Endothelial cell (in vitro differentiated cells): ENCODE measurements around the gene TMEM108. TPM values are rescaled to one million over a fixed set of nuclear protein-coding genes. Genes with fewer than 3 reads are reported as not detected.

Experiments
- DNase-seq: peaks from one replicate; pipeline ENCODE4 v3.0.0; 2021; ENCODE audit warnings: low spot score
- H3K27ac Mint-ChIP-seq: one replicate; pipeline ENCODE4 v1.8.0; 2021; ENCODE audit warnings: mixed read lengths, inconsistent platforms; ENCODE audit not compliant: unreplicated experiment
- H3K27me3 Mint-ChIP-seq: one replicate; pipeline ENCODE4 v1.8.0; 2021; ENCODE audit warnings: mild to moderate bottlenecking, moderate library complexity, mixed read lengths, inconsistent platforms; ENCODE audit not compliant: unreplicated experiment
- H3K36me3 Mint-ChIP-seq: one replicate; pipeline ENCODE4 v1.8.0; 2021; ENCODE audit warnings: mild to moderate bottlenecking, low read depth, mixed read lengths, inconsistent platforms; ENCODE audit not compliant: unreplicated experiment
- H3K4me1 Mint-ChIP-seq: one replicate; pipeline ENCODE4 v1.8.0; 2021; ENCODE audit warnings: mild to moderate bottlenecking, mixed read lengths, inconsistent platforms; ENCODE audit not compliant: unreplicated experiment
- H3K4me3 Mint-ChIP-seq: one replicate; pipeline ENCODE4 v1.8.0; 2021; ENCODE audit warnings: mild to moderate bottlenecking, mixed read lengths, inconsistent platforms; ENCODE audit not compliant: unreplicated experiment
- H3K9me3 Mint-ChIP-seq: one replicate; pipeline ENCODE4 v1.8.0; 2021; ENCODE audit warnings: mixed read lengths, inconsistent platforms; ENCODE audit not compliant: unreplicated experiment
- total RNA-seq: library from RNA; stranded (reverse); fragmentation: NEBNext Ultra II Directional; extraction: Animal tissue kit (Norgen Biotek cat#: 25700); gene quantifications from one replicate; pipeline ENCODE4 v1.2.1, GENCODE V29; 2021; ENCODE audit not compliant: unreplicated experiment
- TF ChIP-seq, protein P1 (sequence below): fragments of 200-600 bp; sonication (generic); IDR thresholded peaks from one replicate; pipeline ENCODE4 v1.5.0; 2021; ENCODE audit warnings: antibody characterized with exemption; ENCODE audit not compliant: unreplicated experiment

Gene TMEM108
- total RNA-seq, 1 donor from 2014 or later: 14.2 TPM

DNA sequence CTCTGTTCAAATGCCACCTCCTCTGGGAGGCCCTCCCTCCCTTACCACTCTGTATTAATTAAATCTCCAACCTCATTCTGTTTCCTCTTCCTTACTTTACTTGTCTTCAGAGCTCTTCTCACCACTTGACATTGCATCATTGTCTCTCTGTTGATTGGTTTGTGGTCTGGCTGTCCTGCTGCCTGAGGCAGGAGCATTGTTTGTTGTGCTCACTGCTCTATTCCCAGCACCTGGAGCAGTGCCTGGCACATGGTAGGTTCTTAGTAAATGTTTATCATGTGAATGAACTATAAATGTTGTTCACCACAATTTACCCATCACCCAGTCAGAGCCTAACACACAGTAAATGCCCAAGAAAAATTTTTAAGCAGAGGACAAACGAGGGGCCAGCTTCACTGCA lies 355.0 kb downstream of the TMEM108 start:
- peaks cover 5% of the 10 kb centered on the region for H3K27me3 Mint-ChIP-seq
- H3K4me1 Mint-ChIP-seq: peaks cover 20% of the 10 kb centered on the region
- no peak overlapping the region for H3K4me3 Mint-ChIP-seq
- no peak overlapping the region for H3K27ac Mint-ChIP-seq
- no peak for DNase-seq
- H3K9me3 Mint-ChIP-seq: no peaks in the 10 kb centered on the region
- TF ChIP-seq, protein P1, sequence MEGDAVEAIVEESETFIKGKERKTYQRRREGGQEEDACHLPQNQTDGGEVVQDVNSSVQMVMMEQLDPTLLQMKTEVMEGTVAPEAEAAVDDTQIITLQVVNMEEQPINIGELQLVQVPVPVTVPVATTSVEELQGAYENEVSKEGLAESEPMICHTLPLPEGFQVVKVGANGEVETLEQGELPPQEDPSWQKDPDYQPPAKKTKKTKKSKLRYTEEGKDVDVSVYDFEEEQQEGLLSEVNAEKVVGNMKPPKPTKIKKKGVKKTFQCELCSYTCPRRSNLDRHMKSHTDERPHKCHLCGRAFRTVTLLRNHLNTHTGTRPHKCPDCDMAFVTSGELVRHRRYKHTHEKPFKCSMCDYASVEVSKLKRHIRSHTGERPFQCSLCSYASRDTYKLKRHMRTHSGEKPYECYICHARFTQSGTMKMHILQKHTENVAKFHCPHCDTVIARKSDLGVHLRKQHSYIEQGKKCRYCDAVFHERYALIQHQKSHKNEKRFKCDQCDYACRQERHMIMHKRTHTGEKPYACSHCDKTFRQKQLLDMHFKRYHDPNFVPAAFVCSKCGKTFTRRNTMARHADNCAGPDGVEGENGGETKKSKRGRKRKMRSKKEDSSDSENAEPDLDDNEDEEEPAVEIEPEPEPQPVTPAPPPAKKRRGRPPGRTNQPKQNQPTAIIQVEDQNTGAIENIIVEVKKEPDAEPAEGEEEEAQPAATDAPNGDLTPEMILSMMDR: no peak
- H3K36me3 Mint-ChIP-seq: peaks cover 19% of the 10 kb centered on the region

DNA sequence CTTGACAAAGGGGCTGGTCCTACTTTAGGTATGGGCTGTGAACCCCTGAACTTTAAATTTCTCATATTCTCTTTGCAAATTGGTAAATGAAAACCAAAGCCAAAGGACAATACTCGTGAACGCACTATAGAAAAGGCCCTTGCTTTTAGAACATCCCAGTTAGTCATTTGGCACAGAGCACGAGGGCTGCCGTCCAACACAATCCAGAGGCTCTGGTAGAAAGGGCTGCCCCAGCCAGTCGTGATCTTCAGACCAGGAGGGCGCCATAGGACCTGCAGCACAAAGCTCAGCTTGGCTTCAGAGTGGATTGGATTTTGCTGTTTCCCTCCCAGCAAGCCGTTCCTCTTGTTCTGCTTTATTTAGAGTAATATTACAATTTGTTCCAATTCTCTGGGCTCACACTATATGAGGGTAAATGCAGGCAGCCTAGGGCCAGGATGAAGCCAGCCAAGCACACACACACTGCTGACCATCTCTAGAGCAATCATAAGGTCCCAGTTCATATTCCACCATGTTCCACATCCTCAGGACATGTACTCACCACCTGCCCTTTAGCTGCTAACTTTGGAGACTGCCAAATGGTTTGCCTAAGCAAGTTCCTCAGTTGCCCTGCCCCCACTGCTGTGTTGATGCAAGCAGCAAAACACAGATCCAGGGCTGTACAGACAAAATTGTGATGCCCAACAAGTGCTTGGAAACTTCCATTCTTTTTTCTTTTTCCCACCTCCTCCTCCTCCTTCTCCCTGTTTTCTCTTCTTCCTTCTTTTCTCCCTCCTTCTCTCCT lies 355.7 kb downstream of the TMEM108 start:
- Mint-ChIP-seq H3K27ac (no peak overlapping the region), H3K9me3 (no peaks in the 10 kb centered on the region), H3K36me3 (peaks cover 20% of the 10 kb centered on the region), H3K4me1 (peaks cover 20% of the 10 kb centered on the region), H3K4me3 (no peak overlapping the region), H3K27me3 (peaks cover 6% of the 10 kb centered on the region)
- TF ChIP-seq, protein P1: no peak
- no peak for DNase-seq

DNA sequence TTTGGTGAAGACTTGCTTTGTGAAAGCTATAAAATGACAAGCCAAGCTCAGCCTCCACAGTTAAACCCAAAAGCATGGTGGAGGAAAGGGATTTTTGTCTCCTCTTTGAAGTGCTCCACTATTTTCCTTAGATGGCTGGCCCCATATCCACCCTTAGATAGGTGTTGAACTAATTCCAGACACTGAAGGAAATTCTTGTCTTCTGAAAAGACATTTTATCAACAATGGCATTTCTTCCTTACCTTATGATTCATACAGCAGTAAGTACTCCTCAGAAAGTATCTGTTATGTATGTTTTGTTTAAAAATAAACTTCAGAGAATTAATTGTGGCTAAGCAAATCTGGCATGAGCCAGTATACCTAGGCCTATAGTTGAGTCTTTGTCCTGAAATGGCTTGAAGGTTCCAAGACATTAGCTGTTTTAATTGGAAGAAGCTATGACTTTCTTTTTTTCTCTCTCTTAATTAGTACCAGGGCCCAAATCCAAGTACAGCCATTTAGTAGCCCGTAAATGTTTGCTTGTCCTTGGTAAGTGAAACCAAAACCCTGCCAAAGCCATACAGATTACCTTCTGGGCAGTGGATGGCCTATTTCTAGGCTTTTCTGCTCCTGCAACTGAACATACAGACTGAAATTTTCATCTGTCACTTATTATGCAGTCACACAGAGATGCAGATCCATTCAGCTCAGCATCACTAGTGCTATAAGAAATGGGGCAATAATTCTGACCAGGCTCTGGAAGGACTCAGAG lies 356.5 kb downstream of the TMEM108 start:
- no peak for DNase-seq
- Mint-ChIP-seq H3K36me3 (peaks cover 23% of the 10 kb centered on the region), H3K27ac (no peak overlapping the region), H3K9me3 (no peaks in the 10 kb centered on the region), H3K4me1 (peaks cover 20% of the 10 kb centered on the region), H3K27me3 (peaks cover 9% of the 10 kb centered on the region), H3K4me3 (no peak overlapping the region)
- TF ChIP-seq, protein P1: no peak

GRCh38 chr3:133396906-133397305 lies 358.7 kb downstream of the TMEM108 start:
- TF ChIP-seq, protein P1: no peak
- H3K27me3 Mint-ChIP-seq: peaks cover 9% of the 10 kb centered on the region
- H3K4me1 Mint-ChIP-seq: peaks cover 20% of the 10 kb centered on the region
- H3K4me3 Mint-ChIP-seq: no peak overlapping the region
- no peaks in the 10 kb centered on the region for H3K9me3 Mint-ChIP-seq
- H3K36me3 Mint-ChIP-seq: peaks cover 13% of the 10 kb centered on the region
- no peak for DNase-seq
- no peak overlapping the region for H3K27ac Mint-ChIP-seq

- Mint-ChIP-seq H3K9me3 (no peaks in the 10 kb centered on the region), H3K4me3 (no peak within 1 kb of the TSS), H3K27me3 (peaks cover 8% of the 10 kb centered on the region), H3K27ac (no peak within 1 kb of the TSS), H3K36me3 (peaks cover 4% of the 10 kb centered on the region), H3K4me1 (peaks cover 4% of the 10 kb centered on the region)
- TF ChIP-seq, protein P1: no peak
- DNase-seq: no peak
Observed at GRCh38 chr3:133400006-133400515, 361.9 kb downstream of the TMEM108 start, which contains the start of gene BFSP2. Gene BFSP2, plus strand, starts transcription at chr3:133400056. Its CDS starts 28 bp downstream, at chr3:133400084.
